ENCODE data around the gene PREX1.
A peak's percentile ranks its signal among the peaks of the same experiment; 100 is the strongest.

The PREX1 gene

GRCh38 chr20:48642105-48642880 lies 185.5 kb downstream of the PREX1 start:
- no peaks in the 10 kb centered on the region for H3K27me3 ChIP-seq
- no peak overlapping the region for H3K9ac ChIP-seq
- H3K36me3 ChIP-seq = peaks cover 37% of the 10 kb centered on the region
- no peaks in the 10 kb centered on the region for H4K20me1 ChIP-seq
- H3K4me1 ChIP-seq = no peaks in the 10 kb centered on the region
- no peak overlapping the region for H3K27ac ChIP-seq
- H3K9me3 ChIP-seq = no peaks in the 10 kb centered on the region
- no peak overlapping the region for H3K4me2 ChIP-seq
- no peak for TF ChIP-seq Cebpa-rat (IDR thresholded peaks at IDR 0.05)
- no peak overlapping the region for H3K4me3 ChIP-seq

- no peaks in the 10 kb centered on the region for H3K27me3 ChIP-seq
- H3K9me3 ChIP-seq = no peaks in the 10 kb centered on the region
- H3K36me3 ChIP-seq = peaks cover 32% of the 10 kb centered on the region
- no peak overlapping the region for H3K4me2 ChIP-seq
- no peak overlapping the region for H3K27ac ChIP-seq
- TF ChIP-seq Cebpa-rat (IDR thresholded peaks at IDR 0.05) = no peak
- no peak overlapping the region for H3K9ac ChIP-seq
- H3K4me3 ChIP-seq = no peak overlapping the region
- H4K20me1 ChIP-seq = no peaks in the 10 kb centered on the region
- H3K4me1 ChIP-seq = 0 out of 2 replicates have a peak, but pooled peaks cover 1% of the 10 kb centered on the region
These were observed 186.9 kb downstream of the PREX1 start for GRCh38 chr20:48640871-48641270.

- no peak overlapping the region for H3K4me2 ChIP-seq
These were observed 187.9 kb downstream of the PREX1 start for GRCh38 chr20:48639899-48640298.

GRCh38 chr20:48638546-48638945 lies 189.3 kb downstream of the PREX1 start:
- no peak for TF ChIP-seq Cebpa-rat (IDR thresholded peaks at IDR 0.05)

More at GRCh38 chr20:48639899-48640298, 187.9 kb downstream of the PREX1 start:
- Histone ChIP-seq H3K27me3 (no peaks in the 10 kb centered on the region), H3K27ac (no peak overlapping the region), H3K9ac (no peak overlapping the region), H3K4me3 (no peak overlapping the region), H4K20me1 (no peaks in the 10 kb centered on the region), H3K9me3 (no peaks in the 10 kb centered on the region), H3K4me1 (peaks cover 9% of the 10 kb centered on the region), H3K36me3 (peaks cover 22% of the 10 kb centered on the region; the same call in 1 of the 2 replicates)
- no peak for TF ChIP-seq Cebpa-rat (IDR thresholded peaks at IDR 0.05)

GRCh38 chr20:48637461-48637860 lies 190.3 kb downstream of the PREX1 start:
- H3K4me2 ChIP-seq = no peak overlapping the region
- H3K4me3 ChIP-seq = no peak overlapping the region
- TF ChIP-seq Cebpa-rat (IDR thresholded peaks at IDR 0.05) = no peak
- no peak overlapping the region for H3K27ac ChIP-seq
- H3K27me3 ChIP-seq = no peaks in the 10 kb centered on the region
- H3K36me3 ChIP-seq = peaks cover 14% of the 10 kb centered on the region; the same call in 1 of the 2 replicates
- H4K20me1 ChIP-seq = no peaks in the 10 kb centered on the region
- peaks cover 15% of the 10 kb centered on the region for H3K4me1 ChIP-seq
- H3K9ac ChIP-seq = no peak overlapping the region
- no peaks in the 10 kb centered on the region for H3K9me3 ChIP-seq

More at GRCh38 chr20:48638546-48638945, 189.3 kb downstream of the PREX1 start:
- no peaks in the 10 kb centered on the region for H4K20me1 ChIP-seq
- no peaks in the 10 kb centered on the region for H3K27me3 ChIP-seq
- no peak overlapping the region for H3K4me2 ChIP-seq
- peaks cover 9% of the 10 kb centered on the region for H3K4me1 ChIP-seq
- no peak overlapping the region for H3K9ac ChIP-seq
- no peaks in the 10 kb centered on the region for H3K9me3 ChIP-seq
- peaks cover 15% of the 10 kb centered on the region; the same call in 1 of the 2 replicates for H3K36me3 ChIP-seq
- peak overlapping the region; percentile 14; the same call in 1 of the 2 replicates for H3K27ac ChIP-seq
- H3K4me3 ChIP-seq = no peak overlapping the region

- H3K27me3 ChIP-seq = no peaks in the 10 kb centered on the region
- no peaks in the 10 kb centered on the region for H3K9me3 ChIP-seq
- H3K4me2 ChIP-seq = no peak overlapping the region
- peaks cover 27% of the 10 kb centered on the region for H3K4me1 ChIP-seq
- peaks cover 8% of the 10 kb centered on the region; the same call in 1 of the 2 replicates for H3K36me3 ChIP-seq
- TF ChIP-seq Cebpa-rat (IDR thresholded peaks at IDR 0.05) = no peak
- H3K4me3 ChIP-seq = no peak overlapping the region
- no peaks in the 10 kb centered on the region for H4K20me1 ChIP-seq
- no peak overlapping the region for H3K27ac ChIP-seq
- no peak overlapping the region for H3K9ac ChIP-seq
These were observed 191.5 kb downstream of the PREX1 start for GRCh38 chr20:48636301-48636700.

- Histone ChIP-seq H3K4me2 (peak overlapping the region; percentile 23; the same call in 1 of the 2 replicates), H3K4me1 (peaks cover 31% of the 10 kb centered on the region), H3K36me3 (peaks cover 8% of the 10 kb centered on the region; the same call in 1 of the 2 replicates), H3K27ac (peak overlapping the region; percentile 52), H3K9ac (no peak overlapping the region), H3K9me3 (no peaks in the 10 kb centered on the region), H3K4me3 (no peak overlapping the region), H3K27me3 (no peaks in the 10 kb centered on the region), H4K20me1 (no peaks in the 10 kb centered on the region)
- no peak for TF ChIP-seq Cebpa-rat (IDR thresholded peaks at IDR 0.05)
These were observed 192.0 kb downstream of the PREX1 start for GRCh38 chr20:48635791-48636267.

GRCh38 chr20:48635361-48635760 lies 192.4 kb downstream of the PREX1 start:
- H3K27me3 ChIP-seq = no peaks in the 10 kb centered on the region
- no peaks in the 10 kb centered on the region for H3K9me3 ChIP-seq
- no peak overlapping the region for H3K9ac ChIP-seq
- peak overlapping the region; percentile 52 for H3K27ac ChIP-seq
- peak overlapping the region; percentile 23; the same call in 1 of the 2 replicates for H3K4me2 ChIP-seq
- H3K36me3 ChIP-seq = peaks cover 8% of the 10 kb centered on the region; the same call in 1 of the 2 replicates
- H3K4me3 ChIP-seq = no peak overlapping the region
- H3K4me1 ChIP-seq = peaks cover 36% of the 10 kb centered on the region
- TF ChIP-seq Cebpa-rat (IDR thresholded peaks at IDR 0.05) = no peak
- H4K20me1 ChIP-seq = no peaks in the 10 kb centered on the region

- no peak for TF ChIP-seq Cebpa-rat (IDR thresholded peaks at IDR 0.05)
- Histone ChIP-seq H3K4me3 (no peak overlapping the region), H3K9ac (no peak overlapping the region), H3K9me3 (no peaks in the 10 kb centered on the region), H3K36me3 (peaks cover under 1% of the 10 kb centered on the region; the same call in 1 of the 2 replicates), H3K27ac (no peak overlapping the region), H3K4me1 (peaks cover 43% of the 10 kb centered on the region), H3K4me2 (no peak overlapping the region), H4K20me1 (no peaks in the 10 kb centered on the region), H3K27me3 (no peaks in the 10 kb centered on the region)
These were observed 193.2 kb downstream of the PREX1 start for GRCh38 chr20:48634641-48635040.

- no peak overlapping the region for H3K4me2 ChIP-seq
- H3K36me3 ChIP-seq = no peaks in the 10 kb centered on the region; the same call in 1 of the 2 replicates
- no peaks in the 10 kb centered on the region for H3K9me3 ChIP-seq
- H3K27ac ChIP-seq = no peak overlapping the region
- no peaks in the 10 kb centered on the region for H3K27me3 ChIP-seq
- H3K4me1 ChIP-seq = peaks cover 52% of the 10 kb centered on the region
- H4K20me1 ChIP-seq = no peaks in the 10 kb centered on the region
- no peak for TF ChIP-seq Cebpa-rat (IDR thresholded peaks at IDR 0.05)
- H3K4me3 ChIP-seq = no peak overlapping the region
- no peak overlapping the region for H3K9ac ChIP-seq
These were observed 194.1 kb downstream of the PREX1 start for GRCh38 chr20:48633620-48634257.
